ENCODE results near the gene XYLT2. TPM values are rescaled to one million over a fixed set of nuclear protein-coding genes. Genes with fewer than 3 reads are reported as not detected.

XYLT2 gene
- total and polyA plus RNA-seq, 2 donors (not counting 3 experiments of a cell fraction or from before 2014, with no cell fraction given), result 19.1 to 26.6 TPM

GRCh38 chr17:50328363-50329325 lies 17.3 kb upstream of the XYLT2 start:
- no TSS peak for BruUV-seq (replicated peaks)
- no peaks in the 10 kb centered on the region for H3K4me1 ChIP-seq (ENCODE audit: control insufficient read depth, extremely low read depth, insufficient read depth, low read length)
- no peak overlapping the region for H3K9ac ChIP-seq (replicated peaks; ENCODE audit: extremely low read depth, insufficient read depth, low read length)
- no peaks in the 10 kb centered on the region for H4K20me1 ChIP-seq (replicated peaks; ENCODE audit: control insufficient read depth, extremely low read depth, insufficient read depth, low read length)
- dilution Hi-C loops (cut with MboI; ENCODE audit: extremely low pct_ligation_motif_present, low sequenced_read_pairs) (no loop called here), intact Hi-C loops (cut with micrococcal nuclease) (no loop called here)
- no peaks in the 10 kb centered on the region for H3K9me3 ChIP-seq (replicated peaks; ENCODE audit: control insufficient read depth, insufficient read depth, low read length)
- H3K4me2 ChIP-seq (ENCODE audit: insufficient read depth, low read length), result no peak overlapping the region
- H3K79me2 ChIP-seq (ENCODE audit: control insufficient read depth, insufficient read depth, low read length), result no peaks in the 10 kb centered on the region
- H3K36me3 ChIP-seq (ENCODE audit: control insufficient read depth in 2 of 2, extremely low read depth in 1 of 2, insufficient read depth in 2 of 2, low read length in 2 of 2), result no peaks in the 10 kb centered on the region
- no peak for DNase-seq (ENCODE audit: low read depth, low spot score)
- H2AFZ ChIP-seq (ENCODE audit: low read depth, low read length), result no peak overlapping the region
- no peak overlapping the region for H3K4me3 ChIP-seq (replicated peaks in 1 of 3; ENCODE audit: insufficient read depth in 1 of 3, low read depth in 1 of 3, low read length in 3 of 3)
- ChIA-PET CTCF (interaction anchor here (0.7 to 0.8 kb wide), 2 partner anchors 13 to 128 kb away, joined by 3 to 6 read pairs; no protein-coding TSS in a partner anchor), POLR2A (no interaction called here)
- peaks cover 7 to 9% of the 10 kb centered on the region in 2 experiments for H3K27me3 ChIP-seq (ENCODE audit: control insufficient read depth in 2 of 2, insufficient read depth in 2 of 2, low read length in 2 of 2)
- H3K27ac ChIP-seq (ENCODE audit: insufficient read depth, low read depth, low read length), result no peak overlapping the region
- TF ChIP-seq EZH2 (IDR thresholded peaks at IDR 0.05; ENCODE audit: borderline replicate concordance, low read depth, low read length, severe bottlenecking) (no peak), POLR2A (IDR thresholded peaks at IDR 0.05; ENCODE audit: low read depth, low read length) (no peak), FOS (IDR thresholded peaks at IDR 0.05; ENCODE audit: borderline replicate concordance, insufficient read depth, low read length) (no peak), MAX (IDR thresholded peaks at IDR 0.05; ENCODE audit: insufficient read depth, insufficient read length) (no peak), CTCF (IDR thresholded peaks at IDR 0.05; ENCODE audit: extremely low read depth in 1 of 2, insufficient read depth in 1 of 2, low read depth in 1 of 2, low read length in 2 of 2) (no peak), POLR2AphosphoS5 (IDR thresholded peaks at IDR 0.05; ENCODE audit: insufficient read depth, low read depth, low read length) (no peak), MYC (IDR thresholded peaks at IDR 0.05; ENCODE audit: low read depth, low read length) (no peak), JUN (IDR thresholded peaks at IDR 0.05; ENCODE audit: borderline replicate concordance, insufficient read depth, insufficient read length, low read depth) (no peak), GATA2 (IDR thresholded peaks at IDR 0.05; ENCODE audit: insufficient read depth, insufficient read length, low read depth, low read length) (no peak)
- FAIRE-seq, result no peak
- no peaks in the 10 kb centered on the region for H3K9me1 ChIP-seq (replicated peaks; ENCODE audit: control insufficient read depth, extremely low read depth, insufficient read depth, low read length)
